HG02610 (cell line): Measurements from ENCODE around the gene CDPF1.

ENCODE experiments used
- ATAC-seq: cut with Tn5 transposase; IDR thresholded peaks from one replicate; pipeline ENCODE4 v1.9.1; 2021; ENCODE audit warnings: mild to moderate bottlenecking, moderate library complexity; ENCODE audit not compliant: unreplicated experiment

The CDPF1 gene, protein sequence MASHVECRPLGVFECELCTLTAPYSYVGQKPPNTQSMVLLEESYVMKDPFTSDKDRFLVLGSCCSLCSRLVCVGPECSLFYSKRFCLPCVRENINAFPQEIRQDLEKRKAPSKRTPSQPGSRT

GRCh38 chr22:46250035-46250782 is at the start of gene CDPF1:
TSS of gene CDPF1 (minus strand) at chr22:46250293. CDS start at chr22:46248284, 2,009 bp downstream.
- ATAC-seq: peak; percentile 77

DNA sequence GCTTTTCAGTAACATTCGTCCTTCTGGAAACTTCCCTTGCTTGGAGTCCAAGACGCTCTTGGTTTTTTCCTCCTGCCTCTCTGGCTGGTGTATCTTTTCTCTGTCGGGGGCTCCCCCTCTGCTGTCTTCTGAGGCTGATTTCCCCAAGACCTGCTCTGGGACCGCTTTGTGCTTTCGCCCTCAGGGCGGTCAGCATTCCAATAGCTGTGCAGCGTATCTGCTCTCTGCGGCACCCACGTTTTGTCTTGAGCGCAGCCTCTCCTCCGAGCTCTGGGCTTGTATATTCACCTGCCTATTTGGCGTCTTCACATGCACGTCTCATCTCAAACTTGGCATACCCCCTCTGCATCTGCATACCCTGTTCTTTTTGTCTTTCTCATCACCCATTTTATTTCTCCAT is 49.0 kb upstream of the CDPF1 start:
- ATAC-seq: no peak

DNA sequence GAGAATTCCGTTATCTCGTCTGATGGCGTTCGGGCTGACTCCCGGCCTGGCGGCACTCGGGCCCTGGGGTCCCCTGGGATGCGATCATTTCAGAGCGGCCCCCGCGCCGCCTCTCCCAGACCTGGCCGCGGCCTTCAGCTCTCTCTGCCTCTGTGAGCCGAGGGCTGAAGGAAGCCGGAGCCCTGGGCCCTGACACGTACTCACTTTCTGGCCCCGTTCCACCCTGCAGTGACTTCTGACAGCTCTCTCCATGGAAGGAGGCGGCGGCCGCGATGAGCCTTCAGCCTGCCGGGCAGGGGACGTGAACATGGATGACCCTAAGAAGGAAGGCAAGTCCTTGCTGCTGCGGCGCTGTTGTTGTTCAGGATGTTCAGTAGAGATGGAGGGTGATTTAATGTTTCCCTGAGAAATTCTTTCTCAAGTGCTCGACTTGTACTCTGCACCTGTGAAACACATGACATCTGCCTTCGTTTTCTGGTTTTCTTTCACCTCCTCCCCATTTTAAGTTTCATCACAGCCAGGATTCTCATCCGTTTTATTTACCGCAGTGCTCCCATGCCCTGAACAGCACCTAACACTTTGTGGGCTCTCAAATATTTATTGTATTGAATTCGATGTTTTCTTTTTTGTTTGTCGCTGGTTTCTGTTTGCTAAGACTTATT is 47.2 kb upstream of the CDPF1 start:
- ATAC-seq: no peak

- ATAC-seq: peak; percentile 90
These were observed 46.4 kb upstream of the CDPF1 start, which contains the start of gene GTSE1 for GRCh38 chr22:46296257-46297150. TSS of gene GTSE1 (plus strand) at chr22:46296870. CDS start at chr22:46297401, 531 bp downstream.

GRCh38 chr22:46295277-46295971 is 45.3 kb upstream of the CDPF1 start:
- no peak for ATAC-seq

- ATAC-seq: no peak
These were observed 44.7 kb upstream of the CDPF1 start for GRCh38 chr22:46294784-46295183.

- no peak for ATAC-seq
These were observed 43.6 kb upstream of the CDPF1 start for GRCh38 chr22:46293577-46294260.

- no peak for ATAC-seq
These were observed 42.6 kb upstream of the CDPF1 start for GRCh38 chr22:46292732-46293131.

DNA sequence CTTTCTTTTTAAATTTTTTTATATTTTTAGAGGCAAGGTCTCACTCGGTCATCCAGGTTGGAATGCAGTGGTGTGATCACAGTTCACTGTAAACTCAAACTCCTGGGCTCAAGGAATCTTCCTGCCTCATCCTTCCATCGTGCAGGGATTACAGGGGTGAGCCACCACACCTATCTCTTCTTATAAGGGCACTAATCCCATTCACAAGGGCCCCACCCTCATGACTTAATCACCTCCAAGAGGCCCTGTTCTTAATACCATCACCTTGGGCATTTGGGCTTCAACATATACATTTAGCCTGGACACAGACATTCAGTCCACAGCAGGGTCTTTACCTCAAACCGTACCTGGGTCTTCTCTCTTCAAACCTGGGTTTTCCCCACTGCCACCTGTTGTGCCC is 42.1 kb upstream of the CDPF1 start:
- ATAC-seq: no peak

DNA sequence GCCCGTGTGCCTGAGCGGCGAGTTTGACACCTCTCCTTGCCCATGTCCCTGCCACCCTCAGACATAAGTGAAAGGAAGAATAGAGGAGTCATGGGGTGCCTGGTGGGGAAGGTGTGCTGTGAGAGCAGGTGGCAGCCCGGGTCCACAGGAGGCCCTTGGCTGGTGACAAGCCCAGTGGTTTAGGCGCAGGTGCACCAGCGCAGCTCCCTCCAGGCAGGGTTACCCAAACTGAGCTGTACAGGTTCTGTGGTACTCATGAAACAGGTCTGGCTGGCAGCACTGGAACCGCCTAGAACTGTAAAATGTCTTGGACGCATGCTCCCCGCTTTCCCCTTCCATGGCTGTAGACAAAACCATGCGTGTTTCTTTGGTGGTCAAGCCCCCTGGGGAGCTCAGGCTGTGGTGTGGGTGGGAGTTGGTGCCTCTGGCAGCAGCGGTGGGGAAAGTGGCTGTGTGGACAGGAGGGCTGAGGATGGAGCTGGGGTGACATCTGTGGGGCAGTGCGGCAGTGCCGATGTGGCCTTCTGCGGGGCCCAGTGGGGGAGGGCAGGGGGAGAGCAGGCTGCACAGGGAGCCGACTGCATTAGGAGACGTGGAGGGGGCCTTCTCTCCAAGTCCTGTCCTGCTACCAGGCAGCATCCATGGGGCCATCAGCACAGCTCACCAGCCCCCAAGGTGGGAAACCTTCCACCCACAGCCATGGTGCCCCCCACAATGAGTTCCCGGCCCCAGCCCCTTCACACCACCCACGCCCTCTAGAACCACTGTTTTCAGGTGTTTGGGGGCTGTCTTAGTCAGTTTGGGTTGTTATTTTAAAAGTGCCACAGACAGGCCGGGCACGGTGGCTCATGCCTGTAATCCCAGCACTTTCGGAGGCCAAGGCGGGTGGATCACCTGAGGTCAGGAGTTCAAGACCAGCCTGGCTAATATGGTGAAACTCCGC is 41.0 kb upstream of the CDPF1 start:
- no peak for ATAC-seq

GRCh38 chr22:46290121-46290842 is 40.2 kb upstream of the CDPF1 start:
- no peak for ATAC-seq

DNA sequence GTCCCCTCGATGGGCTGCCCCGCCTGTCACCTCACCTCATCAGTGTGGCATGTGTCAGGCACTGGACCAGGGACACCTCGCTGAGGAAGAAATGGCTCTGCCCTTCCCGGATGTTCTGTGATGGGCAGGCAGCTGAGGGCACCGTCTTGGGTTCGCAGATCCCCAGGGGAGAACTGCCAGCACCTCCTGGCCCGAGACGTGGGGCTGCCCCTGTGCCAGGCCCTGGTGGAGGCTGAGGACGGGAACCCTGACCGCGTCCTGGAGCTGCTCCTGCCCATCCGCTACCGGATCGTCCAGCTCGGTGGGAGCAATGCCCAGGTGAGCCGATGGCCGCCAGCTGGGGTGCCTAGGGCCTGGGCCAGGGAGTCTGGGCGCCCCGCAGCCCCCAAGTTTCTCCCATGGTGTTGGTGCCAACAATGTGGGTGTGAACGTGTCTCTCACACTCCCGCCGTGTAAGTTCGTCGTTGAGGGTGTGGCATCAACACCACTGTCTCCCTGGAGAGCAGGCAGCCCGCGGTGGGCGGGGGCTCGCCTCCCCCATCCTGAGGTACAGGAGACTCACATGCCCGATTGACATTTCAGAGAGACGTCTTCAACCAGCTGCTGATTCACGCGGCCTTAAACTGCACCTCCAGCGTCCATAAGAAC is 39.3 kb upstream of the CDPF1 start:
- ATAC-seq: no peak

GRCh38 chr22:46288846-46289243 is 38.8 kb upstream of the CDPF1 start:
- ATAC-seq: no peak

DNA sequence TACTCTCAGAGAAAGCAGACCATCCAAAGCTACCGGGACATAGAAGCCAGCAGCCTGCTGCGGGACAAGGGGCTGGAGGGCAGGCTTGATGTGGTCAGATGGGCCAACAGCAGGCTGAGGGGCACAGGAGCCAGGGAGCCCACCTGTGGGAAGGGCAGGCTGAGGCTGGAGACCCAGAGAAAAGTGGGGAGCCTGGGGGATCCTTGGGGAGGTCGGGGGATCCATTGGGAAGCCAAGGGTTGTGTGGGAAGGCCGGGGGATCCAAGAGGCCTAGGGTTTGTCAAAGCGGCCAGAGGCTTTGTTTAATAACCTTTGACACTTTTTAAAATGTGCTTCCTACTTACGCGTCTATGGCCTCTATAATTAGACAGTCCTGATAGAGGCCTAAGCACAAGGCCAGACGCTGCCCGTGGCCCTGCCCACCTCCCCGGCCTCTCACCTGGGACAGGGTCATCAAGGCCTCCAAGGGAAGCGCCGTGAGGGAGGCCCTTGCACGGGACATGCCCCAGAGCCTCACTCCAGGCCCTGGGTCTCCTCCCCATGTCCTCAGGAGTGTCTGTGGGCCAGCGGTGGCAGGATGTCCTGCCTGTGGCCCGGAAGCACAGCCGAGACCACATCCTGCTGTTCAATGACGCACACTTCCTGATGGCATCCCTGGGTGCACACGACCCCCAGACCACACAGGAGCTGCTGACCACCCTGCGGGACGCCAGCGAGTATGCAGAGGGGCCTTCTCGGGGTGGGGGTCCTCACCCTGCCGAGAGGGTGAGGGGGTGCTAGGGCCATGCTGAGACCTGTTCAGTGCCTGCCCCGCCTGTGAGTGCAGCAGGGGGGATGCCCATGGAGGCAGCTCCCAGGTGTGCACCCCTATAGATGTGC is 38.0 kb upstream of the CDPF1 start:
- peak; percentile 74 for ATAC-seq

- no peak for ATAC-seq
These were observed 37.1 kb upstream of the CDPF1 start for GRCh38 chr22:46286941-46287872.

DNA sequence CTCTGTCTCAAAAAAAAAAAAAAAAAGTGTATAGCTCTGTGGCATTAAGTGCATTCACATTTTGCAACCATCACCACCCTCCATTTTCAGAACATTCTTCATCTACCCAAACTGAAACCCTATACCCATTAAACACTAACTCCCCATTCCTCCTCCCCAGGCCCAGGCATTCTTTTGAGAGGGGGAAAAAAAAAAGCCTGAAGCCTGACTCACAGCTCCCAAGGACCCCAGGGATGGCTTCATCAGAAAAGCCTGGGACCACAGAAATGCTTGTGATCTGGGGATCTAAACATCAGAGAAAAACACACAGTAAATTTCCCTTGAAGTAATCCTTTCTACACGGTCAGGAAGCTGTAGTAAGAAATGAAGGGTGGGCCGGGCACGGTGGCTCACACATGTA is 35.9 kb upstream of the CDPF1 start:
- ATAC-seq: no peak
